RWPE2 (cell line): ENCODE results near the gene UHMK1.
"Not testable (repeated sequence)": the region's sequence is repeated elsewhere in the genome, so short reads cannot be mapped to it uniquely, and the experiment has no call there.

Experiments
- ATAC-seq: fragments of 200-7000 bp; cut with Tn5 transposase; 3 replicates; pipeline ENCODE4 v1.9.1; 2021; ENCODE audit warnings: low read depth
- DNase-seq: peaks from one replicate; pipeline ENCODE4 v3.0.0-alpha.2; 2020; ENCODE audit warnings: low spot score
- H3K27ac ChIP-seq: fragments of 450-650 bp; 2 replicates; pipeline ENCODE4 v1.5.1; 2017; ENCODE audit warnings: mild to moderate bottlenecking; ENCODE audit not compliant: poor library complexity, severe bottlenecking
- H3K27me3 ChIP-seq: fragments of 250-450 bp; sonication (Bioruptor Pico); 2 replicates; pipeline ENCODE4 v1.5.1; 2021; ENCODE audit warnings: mild to moderate bottlenecking, moderate library complexity; ENCODE audit not compliant: insufficient read depth, poor library complexity, severe bottlenecking
- H3K36me3 ChIP-seq: fragments of 250-450 bp; sonication (Bioruptor Pico); 2 replicates; pipeline ENCODE4 v1.5.1; 2020; ENCODE audit warnings: low read depth, mild to moderate bottlenecking, moderate library complexity
- H3K4me1 ChIP-seq: fragments of 250-450 bp; sonication (Bioruptor Pico); 2 replicates; pipeline ENCODE4 v1.5.1; 2021; ENCODE audit warnings: mild to moderate bottlenecking, moderate library complexity; ENCODE audit not compliant: insufficient read depth, poor library complexity, severe bottlenecking
- H3K4me3 ChIP-seq: fragments of 250-450 bp; sonication (Bioruptor Pico); 2 replicates; pipeline ENCODE4 v1.5.1; 2021; ENCODE audit warnings: mild to moderate bottlenecking, moderate library complexity; ENCODE audit not compliant: severe bottlenecking
- H3K9me3 ChIP-seq: fragments of 250-450 bp; sonication (Bioruptor Pico); 2 replicates; pipeline ENCODE4 v1.5.1; 2021; ENCODE audit warnings: mild to moderate bottlenecking, moderate library complexity; ENCODE audit not compliant: severe bottlenecking
- TF ChIP-seq, protein P1 (sequence below): fragments of 450-650 bp; IDR thresholded peaks from one replicate; pipeline ENCODE4 v1.5.1; 2017; ENCODE audit warnings: mild to moderate bottlenecking, moderate library complexity; ENCODE audit not compliant: poor library complexity, severe bottlenecking

Gene UHMK1

GRCh38 chr1:162476620-162477019, 21.0 kb upstream of the UHMK1 start:
- H3K9me3 ChIP-seq: no peaks in the 10 kb centered on the region
- ATAC-seq: no peak

DNA sequence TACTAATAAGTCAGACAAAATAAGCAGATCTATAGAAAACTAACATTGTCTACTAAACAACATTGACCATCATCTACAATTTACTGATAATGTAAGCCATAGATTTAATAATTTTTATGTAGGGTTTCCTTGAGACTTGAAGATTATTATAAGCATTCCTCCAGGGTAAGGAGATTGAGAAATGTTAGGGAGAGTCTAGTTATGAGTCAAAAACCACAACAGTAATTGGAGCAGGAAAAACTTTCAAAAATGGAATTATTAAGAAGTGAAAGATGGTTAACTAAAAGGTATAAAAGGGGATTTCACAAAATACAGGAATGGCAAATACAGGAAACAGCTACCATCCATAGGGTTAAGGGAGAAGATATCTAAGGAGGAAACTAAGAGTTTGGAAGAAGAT, 12.4 kb upstream of the UHMK1 start:
- DNase-seq (no peak), ATAC-seq (0 out of 3 replicates have a peak, but pooled peaks have one; percentile 33)
- H3K27ac ChIP-seq: no peak overlapping the region
- no peaks in the 10 kb centered on the region for H3K36me3 ChIP-seq
- no peaks in the 10 kb centered on the region for H3K4me1 ChIP-seq
- no peak overlapping the region for H3K4me3 ChIP-seq
- no peaks in the 10 kb centered on the region for H3K9me3 ChIP-seq
- TF ChIP-seq, protein P1, sequence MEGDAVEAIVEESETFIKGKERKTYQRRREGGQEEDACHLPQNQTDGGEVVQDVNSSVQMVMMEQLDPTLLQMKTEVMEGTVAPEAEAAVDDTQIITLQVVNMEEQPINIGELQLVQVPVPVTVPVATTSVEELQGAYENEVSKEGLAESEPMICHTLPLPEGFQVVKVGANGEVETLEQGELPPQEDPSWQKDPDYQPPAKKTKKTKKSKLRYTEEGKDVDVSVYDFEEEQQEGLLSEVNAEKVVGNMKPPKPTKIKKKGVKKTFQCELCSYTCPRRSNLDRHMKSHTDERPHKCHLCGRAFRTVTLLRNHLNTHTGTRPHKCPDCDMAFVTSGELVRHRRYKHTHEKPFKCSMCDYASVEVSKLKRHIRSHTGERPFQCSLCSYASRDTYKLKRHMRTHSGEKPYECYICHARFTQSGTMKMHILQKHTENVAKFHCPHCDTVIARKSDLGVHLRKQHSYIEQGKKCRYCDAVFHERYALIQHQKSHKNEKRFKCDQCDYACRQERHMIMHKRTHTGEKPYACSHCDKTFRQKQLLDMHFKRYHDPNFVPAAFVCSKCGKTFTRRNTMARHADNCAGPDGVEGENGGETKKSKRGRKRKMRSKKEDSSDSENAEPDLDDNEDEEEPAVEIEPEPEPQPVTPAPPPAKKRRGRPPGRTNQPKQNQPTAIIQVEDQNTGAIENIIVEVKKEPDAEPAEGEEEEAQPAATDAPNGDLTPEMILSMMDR: no peak
- H3K27me3 ChIP-seq: no peaks in the 10 kb centered on the region

More at GRCh38 chr1:162476620-162477019, 21.0 kb upstream of the UHMK1 start:
- H3K27ac ChIP-seq: no peak overlapping the region
- TF ChIP-seq, protein P1: no peak
- no peaks in the 10 kb centered on the region for H3K36me3 ChIP-seq
- H3K4me3 ChIP-seq: no peak overlapping the region
- H3K27me3 ChIP-seq: no peaks in the 10 kb centered on the region
- H3K4me1 ChIP-seq: no peaks in the 10 kb centered on the region
- DNase-seq: no peak

GRCh38 chr1:162487241-162487640, 10.4 kb upstream of the UHMK1 start:
- H3K36me3 ChIP-seq: no peaks in the 10 kb centered on the region
- ATAC-seq: no peak
- no peak overlapping the region for H3K27ac ChIP-seq
- DNase-seq: no peak
- TF ChIP-seq, protein P1: no peak
- no peaks in the 10 kb centered on the region for H3K4me1 ChIP-seq
- H3K27me3 ChIP-seq: no peaks in the 10 kb centered on the region
- H3K4me3 ChIP-seq: no peak overlapping the region
- no peaks in the 10 kb centered on the region for H3K9me3 ChIP-seq

DNA sequence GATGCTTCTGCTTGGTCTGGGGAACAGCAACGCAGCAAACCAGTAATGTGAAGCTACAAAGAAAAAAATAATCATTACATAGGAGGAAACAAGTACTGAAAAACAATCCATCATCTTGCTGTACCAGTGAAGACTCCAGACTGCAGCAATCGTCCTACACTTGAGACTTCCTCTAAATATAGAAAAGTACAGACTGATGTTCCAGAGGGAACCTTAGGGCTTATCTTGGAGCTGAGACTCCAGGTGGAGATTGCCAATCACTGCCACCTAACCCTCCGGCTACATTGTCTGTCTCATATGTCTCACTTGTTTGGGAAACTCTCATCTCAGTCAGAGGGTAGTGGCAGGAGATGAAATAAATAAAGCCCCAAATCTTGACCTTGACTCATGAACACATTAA, 9.4 kb upstream of the UHMK1 start:
- H3K27me3 ChIP-seq: no peaks in the 10 kb centered on the region
- TF ChIP-seq, protein P1: no peak
- H3K27ac ChIP-seq: no peak overlapping the region
- ATAC-seq: no peak
- no peaks in the 10 kb centered on the region for H3K36me3 ChIP-seq
- no peaks in the 10 kb centered on the region for H3K9me3 ChIP-seq
- no peak for DNase-seq
- H3K4me3 ChIP-seq: no peak overlapping the region
- no peaks in the 10 kb centered on the region for H3K4me1 ChIP-seq

DNA sequence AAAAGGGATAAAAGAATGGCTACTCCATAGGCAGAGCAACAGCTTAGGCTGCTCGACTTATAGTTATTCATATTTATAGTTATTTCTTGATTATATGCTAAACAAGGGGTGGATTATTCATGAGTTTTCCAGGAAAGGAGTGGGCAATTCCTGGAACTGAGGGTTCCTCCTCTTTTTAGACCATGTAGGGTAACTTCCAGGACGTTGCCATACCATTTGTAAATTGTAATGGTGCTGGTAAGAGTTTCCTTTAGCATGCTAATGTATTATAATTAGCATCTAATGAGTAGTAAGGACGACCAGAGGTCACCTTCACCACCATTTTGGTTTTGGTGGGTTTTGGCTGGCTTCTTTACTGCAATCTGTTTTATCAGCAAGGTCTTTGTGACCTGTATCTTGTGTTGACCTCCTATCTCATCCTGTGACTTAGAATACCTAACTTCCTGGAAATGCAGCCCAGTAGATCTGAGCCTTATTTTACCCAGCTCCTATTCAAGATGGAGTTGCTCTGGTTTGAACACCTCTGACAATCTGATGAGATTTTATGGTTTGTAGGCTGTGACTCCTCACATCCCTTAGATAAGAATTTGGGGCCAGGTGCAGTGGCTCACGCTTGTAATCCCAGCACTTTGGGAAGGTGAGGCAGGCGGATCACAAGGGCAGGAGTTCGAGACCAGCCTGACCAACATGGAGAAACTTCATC, 1.9 kb upstream of the UHMK1 start:
- not testable (repeated sequence) for H3K4me3 ChIP-seq, H3K9me3 ChIP-seq, ATAC-seq, DNase-seq, H3K27me3 ChIP-seq, H3K27ac ChIP-seq
- Histone ChIP-seq H3K36me3 (peaks cover 15% of the 10 kb centered on the region), H3K4me1 (peaks cover 12% of the 10 kb centered on the region)
